Measurements from ENCODE around the gene MYH10.
A peak's percentile ranks its signal among the peaks of the same experiment; 100 is the strongest.

MYH10 gene

GRCh38 chr17:8472663-8473062 lies 157.9 kb downstream of the MYH10 start:
- no peak for DNase-seq

- DNase-seq = no peak
Measured at GRCh38 chr17:8470447-8471047, 160.0 kb downstream of the MYH10 start.

GRCh38 chr17:8469964-8470363 lies 160.6 kb downstream of the MYH10 start:
- no peak for DNase-seq

- DNase-seq = no peak
Measured at GRCh38 chr17:8468980-8469379, 161.5 kb downstream of the MYH10 start.

GRCh38 chr17:8468127-8468526 lies 162.4 kb downstream of the MYH10 start:
- DNase-seq = no peak

- no peak for DNase-seq
Measured at GRCh38 chr17:8467527-8467926, 163.0 kb downstream of the MYH10 start.

GRCh38 chr17:8466873-8467272 lies 163.7 kb downstream of the MYH10 start:
- no peak for DNase-seq

- DNase-seq = peak; percentile 68
Measured at GRCh38 chr17:8466456-8466855, 164.1 kb downstream of the MYH10 start.

- DNase-seq = no peak
Measured at GRCh38 chr17:8465759-8466158, 164.8 kb downstream of the MYH10 start.

- no peak for DNase-seq
Measured at GRCh38 chr17:8465356-8465755, 165.2 kb downstream of the MYH10 start.

GRCh38 chr17:8464941-8465340 lies 165.6 kb downstream of the MYH10 start:
- DNase-seq = no peak

- DNase-seq = peak; percentile 78
Measured at GRCh38 chr17:8463099-8463498, 167.4 kb downstream of the MYH10 start.

GRCh38 chr17:8462564-8462963 lies 168.0 kb downstream of the MYH10 start:
- no peak for DNase-seq

GRCh38 chr17:8459831-8460230 lies 170.7 kb downstream of the MYH10 start:
- no peak for DNase-seq

- DNase-seq = no peak
Measured at GRCh38 chr17:8459107-8459506, 171.4 kb downstream of the MYH10 start.

- no peak for DNase-seq
Measured at GRCh38 chr17:8458128-8458527, 172.4 kb downstream of the MYH10 start.

- no peak for DNase-seq
Measured at GRCh38 chr17:8455665-8456209, 174.8 kb downstream of the MYH10 start.

GRCh38 chr17:8453326-8453725 lies 177.2 kb downstream of the MYH10 start:
- DNase-seq = no peak

GRCh38 chr17:8451933-8452614 lies 178.5 kb downstream of the MYH10 start:
- no peak for DNase-seq

GRCh38 chr17:8448310-8448709 lies 182.2 kb downstream of the MYH10 start:
- DNase-seq = no peak

GRCh38 chr17:8447799-8448198 lies 182.7 kb downstream of the MYH10 start:
- DNase-seq = no peak

GRCh38 chr17:8445536-8445935 lies 185.0 kb downstream of the MYH10 start:
- no peak for DNase-seq

GRCh38 chr17:8444494-8444893 lies 186.0 kb downstream of the MYH10 start:
- DNase-seq = no peak

- DNase-seq = no peak
Measured at GRCh38 chr17:8443756-8444155, 186.8 kb downstream of the MYH10 start.

Data from fibroblast of skin of abdomen (primary cell).